IMR-90 (cell line): ENCODE data around the gene ATG5. TPM values are rescaled to one million over a fixed set of nuclear protein-coding genes. Genes with fewer than 3 reads are reported as not detected.

ENCODE experiments used
- ATAC-seq: fragments of 200-7000 bp; cut with Tn5 transposase; 2 replicates; pipeline ENCODE4 v1.9.1; 2020; ENCODE audit warnings: low read depth, mild to moderate bottlenecking, moderate library complexity
- BruUV-seq: library from RNA; stranded (reverse); fragments of 400-500 nt; replicated peaks from 2 replicates; lab custom pipeline; 2021; lab: Mats Ljungman, UMichigan
- CTCF ChIA-PET: fragments of 300-600 bp; formaldehyde crosslinking; extraction: SDS; loops from one replicate; lab custom pipeline; 2021; ENCODE audit warnings: antibody characterized with exemption; lab: Yijun Ruan, JAX
- POLR2A ChIA-PET: fragments of 300-600 bp; sonication (Branson Sonifier 250); formaldehyde crosslinking; loops from one replicate; lab custom pipeline; 2022; ENCODE audit warnings: antibody characterized with exemption; ENCODE audit not compliant: unreplicated experiment; lab: Charles Lee
- DNase-seq: peaks from one replicate; pipeline ENCODE4 v3.0.0; 2013
- H2AFZ ChIP-seq: replicated peaks from 2 replicates; pipeline ENCODE3; 2013; ENCODE audit warnings: low read length, mild to moderate bottlenecking; ENCODE audit not compliant: poor library complexity
- H2AK5ac ChIP-seq: 2 replicates; pipeline ENCODE4 v1.6.1; 2013; ENCODE audit warnings: low read depth, low read length, inconsistent platforms
- H2AK9ac ChIP-seq: replicated peaks from 2 replicates; pipeline ENCODE3; 2013; ENCODE audit warnings: mild to moderate bottlenecking, low read depth, low read length, moderate library complexity; ENCODE audit not compliant: poor library complexity
- H2BK120ac ChIP-seq: 2 replicates; pipeline ENCODE4 v1.6.1; 2013; ENCODE audit warnings: low read depth, low read length, inconsistent platforms
- H2BK15ac ChIP-seq: 3 replicates; pipeline ENCODE4 v1.6.1; 2013; ENCODE audit warnings: low read depth, low read length, inconsistent platforms
- H2BK20ac ChIP-seq: 2 replicates; pipeline ENCODE4 v1.6.1; 2013; ENCODE audit warnings: low read depth, mild to moderate bottlenecking, inconsistent platforms, low read length, moderate library complexity
- H2BK5ac ChIP-seq: 2 replicates; pipeline ENCODE4 v1.6.1; 2013; ENCODE audit warnings: mild to moderate bottlenecking, low read depth, low read length, inconsistent platforms; ENCODE audit not compliant: poor library complexity, severe bottlenecking
- H3K14ac ChIP-seq: replicated peaks from 2 replicates; pipeline ENCODE4 v1.6.1; 2013; ENCODE audit warnings: low read depth, low read length, inconsistent platforms
- H3K18ac ChIP-seq: 2 replicates; pipeline ENCODE4 v1.6.1; 2013; ENCODE audit warnings: low read depth, low read length, control low read depth
- H3K23ac ChIP-seq: 2 replicates; pipeline ENCODE4 v1.6.1; 2013; ENCODE audit warnings: low read depth, low read length, inconsistent platforms
- H3K27ac ChIP-seq: 2 replicates; pipeline ENCODE4 v1.5.1; 2013; ENCODE audit warnings: mild to moderate bottlenecking, control low read depth, low read length; ENCODE audit not compliant: insufficient read depth
- H3K27me3 ChIP-seq: 2 replicates; pipeline ENCODE4 v1.6.1; 2013; ENCODE audit warnings: low read length; ENCODE audit not compliant: control insufficient read depth, insufficient read depth
- H3K36me3 ChIP-seq: 2 replicates; pipeline ENCODE4 v1.6.1; 2013; ENCODE audit warnings: low read length, mixed read lengths; ENCODE audit not compliant: control insufficient read depth, insufficient read depth
- H3K4ac ChIP-seq: 2 replicates; pipeline ENCODE4 v1.6.1; 2013; ENCODE audit warnings: low read depth, low read length, inconsistent platforms
- H3K4me1 ChIP-seq: 2 replicates; pipeline ENCODE4 v1.6.1; 2013; ENCODE audit warnings: low read length, mixed read lengths; ENCODE audit not compliant: control insufficient read depth, insufficient read depth
- H3K4me2 ChIP-seq: 2 replicates; pipeline ENCODE4 v1.6.1; 2013; ENCODE audit warnings: low read depth, mild to moderate bottlenecking, control low read depth, low read length, moderate library complexity
- H3K4me3 ChIP-seq: 2 replicates; pipeline ENCODE4 v1.5.1; 2013; ENCODE audit warnings: low read depth, mild to moderate bottlenecking, control low read depth, low read length, moderate library complexity; ENCODE audit not compliant: insufficient read depth
- H3K56ac ChIP-seq: 2 replicates; pipeline ENCODE4 v1.6.1; 2013; ENCODE audit warnings: low read length, inconsistent platforms; ENCODE audit not compliant: insufficient read depth; ENCODE audit errors: extremely low read depth
- H3K79me1 ChIP-seq, 2 experiments: 2 replicates each; pipeline ENCODE4 v1.6.1; 2013; ENCODE audit warnings: low read length in 2 of 2, inconsistent platforms in 1 of 2, low read depth in 1 of 2
- H3K9ac ChIP-seq: 2 replicates; pipeline ENCODE4 v1.6.1; 2013; ENCODE audit warnings: low read depth, low read length, control low read depth
- H3K9me1 ChIP-seq: 2 replicates; pipeline ENCODE4 v1.6.1; 2013; ENCODE audit warnings: low read length, inconsistent platforms; ENCODE audit not compliant: insufficient read depth
- H3K9me3 ChIP-seq: 2 replicates; pipeline ENCODE4 v1.6.1; 2013; ENCODE audit warnings: low read length; ENCODE audit not compliant: control insufficient read depth, insufficient read depth
- H4K20me1 ChIP-seq: 2 replicates; pipeline ENCODE4 v1.6.1; 2013; ENCODE audit warnings: low read length, inconsistent platforms; ENCODE audit not compliant: insufficient read depth
- H4K5ac ChIP-seq: 2 replicates; pipeline ENCODE4 v1.6.1; 2013; ENCODE audit warnings: mild to moderate bottlenecking, low read depth, low read length, control low read depth
- H4K8ac ChIP-seq, 2 experiments: 2 replicates each; pipeline ENCODE4 v1.6.1; 2013; ENCODE audit warnings: low read depth in 2 of 2, low read length in 2 of 2, control low read depth in 1 of 2, inconsistent platforms in 1 of 2
- H4K91ac ChIP-seq: 2 replicates; pipeline ENCODE4 v1.6.1; 2013; ENCODE audit warnings: low read depth, low read length, inconsistent platforms; ENCODE audit not compliant: insufficient read depth
- BHLHE40 ChIP-seq: fragments of 150-350 bp; IDR thresholded peaks from 2 replicates; pipeline ENCODE4 v1.6.1; 2016; ENCODE audit warnings: mild to moderate bottlenecking, low read depth, low read length
- CEBPB ChIP-seq: IDR thresholded peaks from 2 replicates; pipeline ENCODE4 v1.6.1; 2012; ENCODE audit warnings: low read depth, low read length, improper control_type of control experiment
- MAZ ChIP-seq: IDR thresholded peaks from 2 replicates; pipeline ENCODE4 v1.6.1; 2012; ENCODE audit warnings: low read depth, mild to moderate bottlenecking, low read length, improper control_type of control experiment, moderate library complexity, borderline replicate concordance
- NFE2L2 ChIP-seq: fragments of 150-350 bp; IDR thresholded peaks from 2 replicates; pipeline ENCODE4 v1.6.1; 2016; ENCODE audit warnings: low read depth, mild to moderate bottlenecking, low read length
- RAD21 ChIP-seq: IDR thresholded peaks from 2 replicates; pipeline ENCODE4 v1.6.1; 2012; ENCODE audit warnings: low read length, improper control_type of control experiment
- RCOR1 ChIP-seq: IDR thresholded peaks from 2 replicates; pipeline ENCODE4 v1.6.1; 2012; ENCODE audit warnings: mild to moderate bottlenecking, low read length, improper control_type of control experiment; ENCODE audit not compliant: insufficient replicate concordance
- RFX5 ChIP-seq: IDR thresholded peaks from 2 replicates; pipeline ENCODE4 v1.8.0; 2012; ENCODE audit warnings: low read depth, mild to moderate bottlenecking, low read length, moderate library complexity
- SMC3 ChIP-seq: fragments of 150-350 bp; IDR thresholded peaks from 2 replicates; pipeline ENCODE4 v1.6.1; 2016; ENCODE audit warnings: low read depth, mild to moderate bottlenecking, antibody characterized with exemption, low read length, moderate library complexity
- WGBS, 2 experiments: methylation state at CpG; one replicate each; pipeline versions ENCODE4 v1.1.5 to v1.1.7; 2013; ENCODE audit warnings: missing lambda C conversion rate in 2 of 2; ENCODE audit not compliant: insufficient read length in 1 of 2; ENCODE audit errors: extremely low coverage in 2 of 2; 5-methylcytosine and 5-hydroxymethylcytosine counted together
- dilution Hi-C: fragments of 300-500 bp; cut with HindIII; formaldehyde crosslinking; loops from one replicate; pipeline ENCODE4 v1.14.3; 2018; ENCODE audit warnings: low sequenced_read_pairs; ENCODE audit not compliant: unreplicated experiment
- in situ Hi-C: fragments of 300-500 bp; cut with MboI; formaldehyde crosslinking; loops from 3 replicates; pipeline ENCODE4 v1.14.3; 2019; ENCODE audit warnings: low sequenced_read_pairs, inconsistent platforms, mixed read lengths
- intact Hi-C: fragments of 100-400 bp; cut with micrococcal nuclease; formaldehyde crosslinking; loops from 2 replicates; pipeline ENCODE4 v1.10.0; 2022
- polyA plus RNA-seq, 3 experiments: library from polyadenylated mRNA; depleted of rRNA; stranded (reverse); fragments of >200 nt; gene quantifications; 2 replicates each; pipeline ENCODE4 v1.2.3, GENCODE V29; 2012; ENCODE audit warnings: low replicate concordance in 1 of 3
- total RNA-seq: library from RNA; depleted of rRNA; stranded (reverse); fragments of >200 nt; gene quantifications from 2 replicates; pipeline ENCODE4 v1.2.3, GENCODE V29; 2012

The ATG5 gene
- total and polyA plus RNA-seq, 2 of the 4 experiments (the other 2 are of a cell fraction): 13.5 to 28.0 TPM

DNA sequence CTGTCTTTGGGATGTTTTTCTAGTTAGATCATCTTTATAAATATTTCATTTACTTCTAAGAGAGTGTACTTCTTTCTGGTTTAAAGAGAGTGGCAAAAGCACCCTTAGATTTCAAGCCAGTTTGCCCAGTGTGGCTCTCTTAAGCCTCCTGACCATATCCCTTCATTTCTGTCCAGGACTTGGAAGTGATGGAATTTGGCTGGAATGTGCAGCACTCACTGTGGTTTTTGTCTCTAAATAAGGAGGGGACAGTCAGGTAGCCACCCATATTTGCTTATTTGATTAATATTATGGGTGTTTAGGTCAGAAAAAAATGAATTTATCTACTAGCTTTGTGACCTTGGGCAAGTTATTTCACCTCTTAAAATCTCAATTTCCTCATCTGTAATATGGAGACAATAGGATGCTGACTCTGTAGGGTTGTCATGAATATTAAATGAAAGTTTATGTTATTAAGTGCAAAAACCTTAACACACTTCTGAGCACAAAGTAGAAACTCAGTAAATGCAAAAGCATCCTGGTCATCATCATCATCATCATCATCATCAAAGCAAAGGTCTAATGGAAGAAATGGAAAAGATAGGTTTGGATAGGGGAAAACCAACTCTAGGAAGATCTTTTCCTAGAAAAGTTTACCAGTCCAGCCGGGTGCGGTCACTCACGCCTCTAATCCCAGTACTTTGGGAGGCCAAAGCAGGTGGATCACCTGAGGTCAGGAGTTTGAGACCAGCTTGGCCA lies 38.0 kb upstream of the ATG5 start:
- no peaks in the 10 kb centered on the region for H4K20me1 ChIP-seq
- no peak overlapping the region for H3K23ac ChIP-seq
- H4K91ac ChIP-seq: no peak overlapping the region
- H2AK5ac ChIP-seq: no peak overlapping the region
- no peak overlapping the region for H3K9ac ChIP-seq
- CTCF ChIA-PET: interaction anchor here (0.9 kb wide), 1 partner anchor 203 kb away, joined by 3 read pairs; no protein-coding TSS in a partner anchor
- no TSS peak for BruUV-seq
- dilution Hi-C loops: no loop called here
- ATAC-seq (no peak), DNase-seq (no peak)
- H2BK15ac ChIP-seq: no peak overlapping the region
- no peak overlapping the region for H2BK120ac ChIP-seq
- TF ChIP-seq RAD21 (no peak), BHLHE40 (no peak), SMC3 (no peak), NFE2L2 (no peak), RFX5 (no peak), RCOR1 (no peak), MAZ (no peak), CEBPB (no peak)
- no peaks in the 10 kb centered on the region for H3K9me3 ChIP-seq
- peaks cover 3% of the 10 kb centered on the region; the same call in 1 of the 2 replicates for H3K4me1 ChIP-seq
- no peak overlapping the region for H2AFZ ChIP-seq
- no CpG with 5 or more reads among the region's 3 CpGs for WGBS, 2 experiments
- H3K4ac ChIP-seq: no peak overlapping the region
- H3K56ac ChIP-seq: no peak overlapping the region
- H3K18ac ChIP-seq: no peak overlapping the region
- H3K4me2 ChIP-seq: no peak overlapping the region
- POLR2A ChIA-PET: no interaction called here
- no peaks in the 10 kb centered on the region for H3K36me3 ChIP-seq
- no peak overlapping the region for H2BK5ac ChIP-seq
- H4K5ac ChIP-seq: no peak overlapping the region
- H4K8ac ChIP-seq: no peak overlapping the region
- H3K27ac ChIP-seq: no peak overlapping the region
- no peak overlapping the region for H2BK20ac ChIP-seq
- H3K27me3 ChIP-seq: peaks cover 29% of the 10 kb centered on the region
- in situ Hi-C loops: no loop called here
- intact Hi-C loops: no loop called here
- no peak overlapping the region for H2AK9ac ChIP-seq
- no peaks in the 10 kb centered on the region for H3K9me1 ChIP-seq
- H3K79me1 ChIP-seq: no peaks in the 10 kb centered on the region
- H3K14ac ChIP-seq: no peak overlapping the region
- no peak overlapping the region for H3K4me3 ChIP-seq
